Measurements from ENCODE around the gene FAM217B.

The FAM217B gene

DNA sequence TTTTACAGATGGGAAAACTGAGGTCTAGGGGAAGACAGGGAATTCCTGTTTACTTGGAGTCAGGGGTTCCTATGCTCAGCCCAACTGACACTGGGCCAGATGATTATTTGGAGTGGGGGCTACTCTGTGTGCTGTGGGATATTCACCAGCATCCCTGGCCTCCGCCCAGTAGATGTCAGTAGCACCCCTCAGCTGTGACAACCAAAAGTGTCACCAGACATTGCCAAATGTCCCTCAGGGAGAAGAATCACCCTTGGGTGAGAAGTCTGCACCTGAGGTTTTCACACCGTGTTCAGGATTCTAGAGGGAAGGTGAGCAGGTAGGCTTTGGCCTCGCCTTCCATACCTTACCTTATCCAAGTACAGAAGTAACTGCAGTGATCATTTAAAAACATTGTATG, 45.7 kb downstream of the FAM217B start:
- FAIRE-seq = no peak
- TF ChIP-seq, protein P1, sequence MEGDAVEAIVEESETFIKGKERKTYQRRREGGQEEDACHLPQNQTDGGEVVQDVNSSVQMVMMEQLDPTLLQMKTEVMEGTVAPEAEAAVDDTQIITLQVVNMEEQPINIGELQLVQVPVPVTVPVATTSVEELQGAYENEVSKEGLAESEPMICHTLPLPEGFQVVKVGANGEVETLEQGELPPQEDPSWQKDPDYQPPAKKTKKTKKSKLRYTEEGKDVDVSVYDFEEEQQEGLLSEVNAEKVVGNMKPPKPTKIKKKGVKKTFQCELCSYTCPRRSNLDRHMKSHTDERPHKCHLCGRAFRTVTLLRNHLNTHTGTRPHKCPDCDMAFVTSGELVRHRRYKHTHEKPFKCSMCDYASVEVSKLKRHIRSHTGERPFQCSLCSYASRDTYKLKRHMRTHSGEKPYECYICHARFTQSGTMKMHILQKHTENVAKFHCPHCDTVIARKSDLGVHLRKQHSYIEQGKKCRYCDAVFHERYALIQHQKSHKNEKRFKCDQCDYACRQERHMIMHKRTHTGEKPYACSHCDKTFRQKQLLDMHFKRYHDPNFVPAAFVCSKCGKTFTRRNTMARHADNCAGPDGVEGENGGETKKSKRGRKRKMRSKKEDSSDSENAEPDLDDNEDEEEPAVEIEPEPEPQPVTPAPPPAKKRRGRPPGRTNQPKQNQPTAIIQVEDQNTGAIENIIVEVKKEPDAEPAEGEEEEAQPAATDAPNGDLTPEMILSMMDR (IDR thresholded peaks at IDR 0.05; ENCODE audit: insufficient read depth, missing control alignments) = no peak
- DNase-seq (ENCODE audit: insufficient read length, low spot score) = no peak

DNA sequence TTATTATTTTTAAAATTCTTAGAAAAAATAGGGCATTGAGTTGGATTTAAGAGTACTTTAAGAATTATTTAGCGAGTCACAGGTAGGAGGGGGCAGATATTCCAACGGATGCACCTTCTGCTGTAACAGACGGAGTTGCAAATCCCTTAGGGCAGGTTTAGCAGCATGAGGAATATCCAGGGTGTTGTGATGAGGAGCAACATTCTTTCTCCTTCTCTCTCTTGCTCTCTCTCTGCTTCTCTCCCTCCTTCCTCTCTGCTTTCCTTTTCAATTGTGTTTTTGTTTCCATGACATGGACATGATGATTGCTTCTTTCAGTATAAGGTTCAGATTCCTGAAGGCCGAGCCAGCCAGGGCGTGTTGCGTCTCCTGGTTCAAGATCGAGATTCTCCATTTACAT, 46.9 kb downstream of the FAM217B start:
- DNase-seq (ENCODE audit: insufficient read length, low spot score) (no peak), FAIRE-seq (no peak)
- TF ChIP-seq, protein P1 (IDR thresholded peaks at IDR 0.05; ENCODE audit: insufficient read depth, missing control alignments) = no peak

DNA sequence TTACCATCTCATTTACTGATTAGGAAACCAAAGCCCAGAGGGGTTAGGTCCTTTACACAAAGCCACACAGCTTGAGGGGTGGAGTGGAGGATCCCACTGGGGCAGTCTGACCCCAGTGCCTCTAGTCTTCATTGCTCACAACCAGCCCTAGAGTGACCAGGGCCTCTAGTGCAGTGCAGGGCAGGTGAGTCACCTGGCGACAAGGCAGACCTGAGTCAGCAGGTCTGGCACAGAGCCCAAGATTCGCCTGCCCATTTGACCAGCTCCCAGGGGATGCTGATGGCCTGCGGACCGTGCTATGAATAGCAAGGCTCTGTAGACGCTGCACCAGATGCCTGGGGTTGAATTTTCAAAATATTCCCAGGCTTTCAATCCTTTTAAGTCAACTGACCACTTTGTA, 48.0 kb downstream of the FAM217B start:
- no peak for FAIRE-seq
- TF ChIP-seq, protein P1 (IDR thresholded peaks at IDR 0.05; ENCODE audit: insufficient read depth, missing control alignments) = no peak
- DNase-seq (ENCODE audit: insufficient read length, low spot score) = no peak

DNA sequence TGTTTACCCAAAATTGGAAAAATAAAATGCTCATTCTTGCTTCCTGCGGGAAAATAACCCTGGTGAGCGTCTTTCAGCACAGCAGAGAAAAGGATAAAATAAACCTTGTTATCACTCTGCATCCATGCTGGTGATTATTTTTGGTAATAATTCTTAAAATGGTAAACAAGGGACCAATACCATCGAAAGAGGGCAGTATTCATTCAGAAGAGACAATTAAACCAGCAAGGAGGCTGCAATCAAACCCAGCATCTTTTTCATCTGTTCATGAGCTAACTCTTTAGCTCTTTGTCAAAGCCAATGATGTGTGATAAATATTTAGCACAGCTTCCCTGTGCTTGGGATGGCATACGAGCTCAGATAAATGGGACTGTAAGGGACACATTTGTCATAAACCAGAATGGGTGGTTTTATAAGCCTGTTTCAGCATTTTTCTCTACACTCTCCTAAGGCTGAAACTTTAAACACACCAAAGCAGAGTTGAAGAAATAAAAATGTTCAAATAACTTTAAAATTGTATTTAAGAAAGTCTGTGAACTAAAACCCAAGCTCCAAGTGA, 52.4 kb downstream of the FAM217B start:
- no peak for DNase-seq (ENCODE audit: insufficient read length, low spot score)
- no peak for FAIRE-seq
- TF ChIP-seq, protein P1 (IDR thresholded peaks at IDR 0.05; ENCODE audit: insufficient read depth, missing control alignments) = no peak

DNA sequence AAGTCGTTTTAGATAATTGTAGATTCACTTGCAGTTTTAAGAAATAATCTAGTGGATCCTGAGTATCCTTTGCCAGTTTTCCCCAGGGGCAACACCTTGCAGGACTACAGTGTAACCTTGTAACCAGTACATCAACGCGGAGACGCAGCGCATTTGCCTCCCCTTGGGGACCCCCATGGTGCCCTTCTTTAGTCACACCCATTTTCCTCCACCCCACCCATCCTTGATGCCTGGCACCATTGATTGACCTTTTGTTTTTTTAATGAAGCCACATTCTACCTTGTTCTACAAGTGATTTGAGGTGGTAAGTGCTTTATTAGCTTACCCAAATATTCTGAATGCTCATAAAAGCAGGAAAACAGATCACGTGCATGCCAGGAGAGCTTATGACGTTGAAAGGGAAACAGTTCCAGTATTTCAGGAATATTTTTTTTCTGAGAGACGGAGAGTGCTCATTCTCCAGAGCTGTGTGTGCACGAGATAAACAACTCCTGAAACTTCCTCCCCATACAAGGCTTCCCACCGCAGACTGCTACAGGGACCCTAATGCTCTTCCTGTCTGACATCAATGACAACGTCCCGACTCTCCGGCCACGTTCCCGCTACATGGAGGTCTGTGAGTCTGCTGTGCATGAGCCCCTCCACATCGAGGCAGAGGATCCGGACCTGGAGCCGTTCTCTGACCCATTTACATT, 53.7 kb downstream of the FAM217B start:
- no peak for FAIRE-seq
- DNase-seq (ENCODE audit: insufficient read length, low spot score) = no peak
- TF ChIP-seq, protein P1 (IDR thresholded peaks at IDR 0.05; ENCODE audit: insufficient read depth, missing control alignments) = no peak

DNA sequence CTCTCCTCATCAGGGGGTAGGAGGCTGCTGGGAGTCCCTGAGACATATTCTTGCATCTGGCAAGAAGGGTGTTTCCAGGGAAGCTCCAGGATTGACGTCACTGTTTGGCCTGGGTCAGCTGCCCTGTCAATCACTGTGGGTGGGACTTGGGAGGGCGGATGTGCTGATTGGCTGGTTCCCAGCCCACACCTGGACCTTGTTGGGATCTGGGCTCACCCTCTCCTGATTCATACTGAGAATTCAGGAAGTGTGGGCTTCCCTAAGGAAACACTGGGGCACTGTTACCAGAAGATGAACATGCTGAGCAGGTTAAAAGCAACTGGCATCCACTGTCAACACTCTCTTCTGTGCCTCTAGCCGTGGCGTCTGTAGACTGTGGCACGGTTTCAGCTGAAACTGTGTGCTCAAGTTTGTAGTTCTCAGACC, 54.5 kb downstream of the FAM217B start:
- FAIRE-seq (no peak), DNase-seq (ENCODE audit: insufficient read length, low spot score) (no peak)
- TF ChIP-seq, protein P1 (IDR thresholded peaks at IDR 0.05; ENCODE audit: insufficient read depth, missing control alignments) = no peak

DNA sequence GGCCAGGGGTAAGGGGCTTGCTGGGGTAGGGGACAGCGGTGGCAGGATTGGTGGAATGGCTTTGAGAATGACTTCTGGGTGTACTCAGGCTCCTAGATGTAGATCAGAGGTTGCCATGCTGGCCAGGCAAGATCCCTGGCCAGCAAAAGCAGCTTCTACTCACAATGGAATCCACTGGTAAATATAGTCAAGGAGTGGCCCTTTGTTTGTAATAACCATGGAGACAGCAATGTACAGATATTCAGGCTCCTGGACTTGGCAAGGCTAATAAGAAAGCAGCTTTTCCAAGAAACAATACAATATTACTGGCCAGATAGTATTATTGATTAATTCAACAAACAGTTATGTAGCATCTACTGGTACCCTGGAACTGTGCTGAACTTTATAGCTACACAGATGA, 55.9 kb downstream of the FAM217B start:
- TF ChIP-seq, protein P1 (IDR thresholded peaks at IDR 0.05; ENCODE audit: insufficient read depth, missing control alignments) = no peak
- no peak for DNase-seq (ENCODE audit: insufficient read length, low spot score)
- FAIRE-seq = no peak

Measured in D721Med (cell line).